GM19397 (cell line): Measurements from ENCODE around the gene IFT57.
"Not testable (repeated sequence)": the region's sequence is repeated elsewhere in the genome, so short reads cannot be mapped to it uniquely, and the experiment has no call there.

Experiments used
- ATAC-seq: cut with Tn5 transposase; IDR thresholded peaks from one replicate; pipeline ENCODE4 v1.9.1; 2021; ENCODE audit warnings: mild to moderate bottlenecking, moderate library complexity; ENCODE audit not compliant: unreplicated experiment

Gene IFT57

DNA sequence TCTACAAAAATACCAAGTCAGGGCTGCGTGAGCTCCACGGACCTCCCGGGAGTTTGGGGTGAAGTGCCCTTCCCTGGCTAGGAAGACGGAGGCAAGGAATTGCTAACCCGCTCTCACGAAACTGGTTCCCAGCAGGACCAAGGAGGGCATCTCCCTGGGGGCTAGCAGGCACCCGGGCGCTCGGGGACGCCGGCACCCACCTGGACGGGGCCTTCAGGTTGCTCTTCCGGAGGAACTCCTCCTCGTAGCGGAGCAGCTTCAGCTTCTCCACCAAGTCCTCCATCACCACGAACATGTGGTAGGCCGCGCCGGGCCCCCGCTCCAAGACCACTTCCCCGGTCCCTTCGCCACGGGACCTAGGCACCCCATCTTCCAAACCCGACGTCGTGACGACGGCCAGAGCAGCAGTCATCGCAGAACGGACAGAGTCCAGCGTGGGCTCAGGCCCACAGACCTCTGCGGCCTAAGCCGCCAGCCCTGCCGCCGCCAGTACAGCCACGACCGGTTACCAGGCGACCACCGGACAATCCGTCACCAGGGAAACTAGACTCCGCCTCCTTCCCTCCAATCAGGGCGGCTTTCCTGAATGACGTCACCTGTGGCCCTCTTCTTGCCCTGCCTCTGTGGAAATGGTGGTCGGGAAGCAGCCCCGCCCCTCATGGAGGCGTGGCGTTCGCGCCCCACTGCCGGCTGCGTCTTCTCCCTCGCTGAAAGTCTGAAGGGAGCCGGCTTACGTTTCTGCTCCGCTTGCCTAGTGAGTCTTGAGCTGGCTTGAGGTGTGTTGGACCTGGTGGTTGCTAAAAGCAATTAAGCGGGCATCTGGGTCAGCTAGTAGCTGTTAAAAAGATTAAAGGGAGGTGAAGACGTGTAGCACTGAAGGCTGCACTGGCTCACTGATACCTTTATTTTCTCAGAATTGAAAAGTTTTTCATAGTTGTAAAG, at the start of gene IFT57:
IFT57 (minus strand) TSS at position 514 of the 942 bp plus-strand sequence; CDS start at position 412, 102 bp downstream.
- ATAC-seq = peak; percentile 97

DNA sequence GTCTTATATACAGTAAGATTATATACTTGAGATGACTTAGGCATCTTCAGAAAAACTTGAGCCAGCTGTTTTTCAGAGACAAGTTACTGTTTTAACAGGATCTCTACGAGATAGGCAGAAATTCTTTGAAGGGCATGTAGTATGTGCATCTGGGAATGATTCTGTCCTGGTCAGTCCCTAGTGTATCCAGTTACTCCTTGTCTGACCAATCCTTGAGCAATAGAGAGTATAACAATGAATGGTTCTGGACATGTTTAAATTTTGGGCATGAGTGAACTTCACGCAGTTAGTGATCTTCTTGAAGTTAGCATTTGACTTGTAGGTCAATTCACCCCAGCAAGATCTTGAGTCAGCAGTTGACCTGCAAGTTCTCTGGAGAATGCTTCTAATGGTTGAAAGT, 49.4 kb upstream of the IFT57 start:
- ATAC-seq = no peak

GRCh38 chr3:108268235-108268634, 46.0 kb upstream of the IFT57 start:
- not testable (repeated sequence) for ATAC-seq

DNA sequence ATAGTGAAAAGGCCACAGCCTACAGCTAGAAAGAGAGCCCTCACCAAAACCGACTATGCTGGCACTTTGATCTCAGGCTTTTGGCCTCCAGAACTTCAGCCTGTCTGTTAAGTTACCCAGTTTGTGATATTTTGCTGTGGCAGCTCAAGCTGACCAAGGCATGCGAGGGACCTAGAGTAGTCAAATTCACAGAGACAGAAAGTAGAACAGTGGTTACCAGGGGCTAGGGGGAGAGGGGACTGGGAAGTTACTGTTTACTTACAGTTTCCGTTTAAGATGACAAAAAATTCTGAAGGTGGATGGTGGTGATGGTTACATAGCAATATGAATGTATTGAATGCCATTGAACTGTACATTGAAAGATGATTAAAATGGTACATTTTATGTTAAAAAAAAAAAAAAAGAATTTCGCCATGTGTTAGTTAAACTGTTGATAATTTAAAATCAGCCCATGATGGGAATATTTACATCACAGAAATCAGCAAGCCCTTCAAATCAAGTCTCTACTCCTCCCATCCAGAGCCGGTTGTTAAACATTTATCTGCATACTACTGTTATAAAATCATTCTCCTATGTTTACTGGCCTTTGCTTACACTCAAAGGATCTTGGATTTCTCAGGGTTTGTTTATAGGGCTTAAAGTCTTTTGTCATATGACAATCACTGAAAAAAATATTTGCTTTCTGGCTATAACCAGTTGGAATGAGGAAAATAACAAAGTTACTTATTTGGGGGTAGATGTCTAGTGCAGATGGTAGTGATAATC, 42.5 kb upstream of the IFT57 start:
- ATAC-seq = peak; percentile 84

DNA sequence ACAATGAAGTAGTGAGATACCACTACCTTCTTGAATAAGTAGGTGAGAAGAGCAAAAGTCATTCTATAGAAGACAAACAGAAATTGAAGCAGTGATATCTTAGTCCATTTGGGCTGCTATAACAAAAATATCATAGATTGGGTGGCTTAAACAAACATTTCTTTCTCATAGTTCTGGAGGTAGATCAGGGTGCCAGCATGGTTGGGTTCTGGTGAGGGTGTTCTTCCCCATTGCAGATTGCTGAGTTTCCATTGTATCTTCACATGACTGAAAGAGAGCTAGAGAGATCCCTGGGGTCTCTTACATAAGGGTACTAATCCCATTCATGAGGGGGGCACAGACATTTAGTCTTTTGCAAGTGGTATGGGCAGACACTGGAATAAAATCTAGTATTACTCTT, 32.9 kb upstream of the IFT57 start:
- ATAC-seq = no peak

DNA sequence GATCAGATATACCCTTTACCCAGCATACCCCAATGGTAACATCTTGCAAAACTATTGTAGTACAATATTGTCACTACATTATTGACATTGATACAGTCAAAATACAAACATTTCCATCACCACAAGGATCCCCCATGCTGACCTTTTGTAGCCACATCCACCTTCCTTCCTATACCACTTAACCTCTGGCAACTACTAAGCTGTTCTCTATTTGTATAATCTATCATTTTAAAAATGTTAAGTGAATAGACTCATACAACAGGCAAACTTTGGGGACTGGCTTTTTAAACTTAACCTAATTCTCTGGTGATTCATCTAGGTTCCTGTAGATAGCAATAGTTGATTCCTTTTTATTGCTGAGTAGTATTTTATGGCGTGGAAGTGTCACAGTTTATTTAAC, 29.6 kb upstream of the IFT57 start:
- no peak for ATAC-seq

GRCh38 chr3:108251265-108251664, 29.0 kb upstream of the IFT57 start:
- ATAC-seq = no peak

GRCh38 chr3:108250626-108251025, 28.4 kb upstream of the IFT57 start:
- ATAC-seq = no peak

GRCh38 chr3:108243243-108243642, 21.0 kb upstream of the IFT57 start:
- ATAC-seq = no peak

DNA sequence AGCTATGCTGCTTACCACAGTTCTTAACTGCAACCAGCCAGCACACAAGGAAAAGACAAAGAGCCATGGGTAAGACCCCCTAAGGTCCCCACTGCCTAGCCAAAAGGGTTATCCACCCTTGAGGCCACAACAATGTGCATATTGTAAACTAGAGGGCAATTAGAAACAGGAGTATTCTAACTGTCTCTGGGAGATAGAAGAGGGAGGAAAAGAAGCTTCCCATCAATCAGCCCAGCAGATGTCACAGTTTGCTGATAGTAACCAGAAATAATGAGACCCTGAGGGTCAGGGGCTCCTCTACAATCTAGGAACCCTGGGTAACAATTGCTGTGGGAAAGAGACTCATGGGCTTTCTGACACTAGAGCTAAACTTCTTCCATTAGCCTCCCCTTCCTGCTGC, 20.6 kb upstream of the IFT57 start:
- no peak for ATAC-seq

DNA sequence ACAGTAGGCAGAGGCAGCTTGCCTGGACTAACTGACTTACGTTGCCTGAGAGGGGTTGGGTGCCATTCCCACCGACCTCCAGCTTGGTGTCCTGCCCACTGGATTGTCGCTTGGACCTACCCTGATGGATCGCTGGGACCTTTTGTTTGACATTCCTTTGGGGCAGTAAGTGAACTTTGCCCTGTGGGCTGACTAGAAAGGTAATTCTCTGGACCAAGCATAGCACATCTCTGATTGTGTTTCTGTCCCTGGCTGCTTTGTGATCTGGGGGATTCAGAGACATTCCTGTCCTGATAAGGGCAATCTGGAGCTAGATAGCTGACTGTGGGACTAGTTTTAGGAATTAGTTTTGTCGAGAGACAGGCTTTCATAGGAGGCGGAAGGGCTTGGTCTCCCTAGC, 19.5 kb upstream of the IFT57 start:
- no peak for ATAC-seq

GRCh38 chr3:108241146-108241545, 18.9 kb upstream of the IFT57 start:
- no peak for ATAC-seq

GRCh38 chr3:108239082-108239481, 16.9 kb upstream of the IFT57 start:
- no peak for ATAC-seq

DNA sequence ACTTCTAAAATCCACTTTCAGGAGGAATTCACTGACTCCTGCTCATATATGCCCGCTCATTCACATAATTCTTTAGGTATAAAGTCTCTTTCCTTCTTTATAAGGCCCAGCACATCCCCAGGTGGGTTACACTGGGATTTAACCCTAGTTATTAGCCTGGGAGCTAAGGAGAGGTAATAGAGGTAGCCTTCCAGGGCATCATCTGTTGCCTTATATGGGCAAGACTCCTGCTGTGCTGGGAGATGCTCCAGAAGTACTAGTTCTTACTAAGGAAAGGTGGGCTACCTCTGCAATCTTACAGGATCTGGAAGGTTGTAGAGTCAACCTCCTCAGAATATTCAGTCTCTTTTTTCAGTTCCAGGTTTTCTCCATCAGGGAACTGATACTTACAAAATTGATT, 13.1 kb upstream of the IFT57 start:
- no peak for ATAC-seq

GRCh38 chr3:108234387-108234957, 12.2 kb upstream of the IFT57 start:
- ATAC-seq = no peak

GRCh38 chr3:108228286-108228685, 6.1 kb upstream of the IFT57 start:
- no peak for ATAC-seq

DNA sequence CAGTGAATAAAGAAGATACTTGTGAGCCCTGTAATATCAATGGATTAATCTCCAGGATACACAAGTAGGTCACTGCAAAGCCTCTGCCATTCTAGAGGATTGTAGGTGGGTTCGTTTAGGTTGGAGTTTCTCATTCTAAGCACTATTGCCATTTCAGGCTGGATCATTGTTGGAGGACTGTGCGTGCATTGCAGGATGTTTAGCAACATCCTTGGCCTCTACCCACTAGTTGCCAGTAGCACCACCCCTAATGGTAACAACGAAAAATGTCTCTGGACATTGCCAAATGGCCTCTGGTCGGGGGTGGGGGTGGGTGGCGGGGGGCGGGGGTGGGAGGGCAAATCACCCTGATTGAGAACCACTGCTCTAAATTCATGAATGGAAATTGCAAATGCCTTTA, 4.9 kb upstream of the IFT57 start:
- ATAC-seq = no peak

- no peak for ATAC-seq
Observed at GRCh38 chr3:108225221-108225620, 3.0 kb upstream of the IFT57 start.

DNA sequence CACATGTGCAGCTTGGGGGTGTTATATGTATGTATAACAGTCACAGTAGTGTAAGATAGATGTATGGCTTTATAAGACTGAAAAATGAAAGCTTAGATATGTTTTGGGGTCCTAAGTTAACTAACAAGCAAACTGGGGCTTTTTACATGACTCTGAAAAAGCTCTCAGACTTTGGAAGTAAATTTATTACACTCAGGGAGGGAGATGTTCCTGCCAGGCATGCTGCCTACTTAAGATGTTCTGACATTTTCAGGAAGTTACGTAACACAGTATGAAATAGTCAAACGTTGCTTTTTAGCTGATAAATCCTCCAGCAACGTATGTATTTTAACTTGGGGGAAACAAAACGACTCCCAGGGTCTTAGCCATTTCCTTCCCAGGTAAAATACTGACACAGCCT, 1.7 kb upstream of the IFT57 start:
- no peak for ATAC-seq

- ATAC-seq = no peak
Observed at GRCh38 chr3:108222853-108223565, 785 bp upstream of the IFT57 start.

DNA sequence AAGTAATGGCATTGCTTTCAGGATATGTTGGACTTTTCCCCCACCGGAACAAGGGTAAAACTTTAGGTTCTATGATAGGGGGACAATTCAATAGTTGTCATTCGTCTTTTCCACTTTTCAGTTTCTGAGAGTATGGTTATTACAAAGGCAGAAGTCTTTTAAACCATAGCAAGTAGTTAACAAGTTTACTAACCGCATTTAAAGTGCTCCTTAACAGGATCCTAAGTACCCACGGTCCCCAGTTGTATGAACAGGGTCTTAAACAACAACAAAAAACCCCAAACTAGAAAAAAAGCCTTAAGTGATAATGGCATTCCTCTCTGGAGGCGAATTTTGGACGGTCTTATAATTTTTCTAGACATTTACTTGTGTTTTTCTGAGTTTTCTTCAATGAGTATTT, 831 bp downstream of the IFT57 start:
- no peak for ATAC-seq
